WI38 (cell line): ENCODE measurements around the gene PTPRA.
"Not testable (repeated sequence)": the region's sequence is repeated elsewhere in the genome, so short reads cannot be mapped to it uniquely, and the experiment has no call there.

Experiments used
- H3K4me3 ChIP-seq: 2 replicates; pipeline ENCODE4 v1.5.1; 2011; ENCODE audit warnings: low read depth, mild to moderate bottlenecking, control low read depth, low read length
- CTCF ChIP-seq: IDR thresholded peaks from 2 replicates; pipeline ENCODE4 v1.5.1; 2012; ENCODE audit warnings: low read depth, mild to moderate bottlenecking, control low read depth, low read length

The PTPRA gene

DNA sequence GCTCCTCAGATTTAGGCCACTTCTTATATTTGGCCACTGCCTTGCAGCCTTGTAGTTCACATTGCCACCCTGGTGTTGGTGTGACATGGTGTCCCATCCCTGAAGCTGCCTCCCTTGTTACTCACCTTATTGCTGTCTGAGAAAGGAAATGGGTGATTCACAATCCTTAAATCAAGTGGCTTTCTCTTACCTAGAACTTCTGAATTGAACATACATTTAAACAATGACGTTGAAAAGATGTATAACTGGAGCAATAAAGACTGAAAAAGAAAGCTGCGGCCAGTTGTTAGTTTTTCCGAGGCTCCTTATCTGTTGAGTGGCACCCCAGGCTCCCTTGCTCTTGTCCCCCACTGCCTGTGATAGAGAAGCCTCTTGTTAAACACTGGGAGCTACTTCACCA lies 141.4 kb downstream of the PTPRA start:
- no peak overlapping the region for H3K4me3 ChIP-seq
- no peak for TF ChIP-seq CTCF

DNA sequence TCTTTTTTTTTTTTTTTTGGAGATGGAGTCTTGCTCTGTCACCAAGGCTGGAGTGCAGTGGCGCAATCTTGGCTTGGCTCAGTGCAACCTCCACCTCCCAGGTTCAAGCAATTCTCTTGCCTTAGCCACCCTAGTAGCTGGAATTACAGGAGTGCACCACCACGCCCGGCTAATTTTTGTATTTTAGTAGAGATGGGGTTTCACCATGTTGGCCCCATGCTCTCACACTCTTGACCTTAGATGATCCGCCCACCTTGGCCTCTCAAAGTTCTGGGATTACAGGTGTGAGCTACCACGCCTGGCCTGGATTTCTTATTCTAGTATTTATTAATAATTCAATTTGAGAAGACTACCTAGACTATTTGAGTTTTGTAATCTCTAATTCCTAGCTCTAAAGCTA lies 142.0 kb downstream of the PTPRA start:
- not testable (repeated sequence) for H3K4me3 ChIP-seq

- no peak for TF ChIP-seq CTCF
- no peak overlapping the region for H3K4me3 ChIP-seq
Measured at GRCh38 chr20:3021327-3021726, 148.0 kb downstream of the PTPRA start.

GRCh38 chr20:3021777-3022176 lies 148.5 kb downstream of the PTPRA start:
- H3K4me3 ChIP-seq, result no peak overlapping the region
- TF ChIP-seq CTCF, result no peak

- H3K4me3 ChIP-seq, result not testable (repeated sequence)
Measured at GRCh38 chr20:3022559-3023490, 149.5 kb downstream of the PTPRA start.

GRCh38 chr20:3027987-3028386 lies 154.7 kb downstream of the PTPRA start:
- TF ChIP-seq CTCF, result no peak

DNA sequence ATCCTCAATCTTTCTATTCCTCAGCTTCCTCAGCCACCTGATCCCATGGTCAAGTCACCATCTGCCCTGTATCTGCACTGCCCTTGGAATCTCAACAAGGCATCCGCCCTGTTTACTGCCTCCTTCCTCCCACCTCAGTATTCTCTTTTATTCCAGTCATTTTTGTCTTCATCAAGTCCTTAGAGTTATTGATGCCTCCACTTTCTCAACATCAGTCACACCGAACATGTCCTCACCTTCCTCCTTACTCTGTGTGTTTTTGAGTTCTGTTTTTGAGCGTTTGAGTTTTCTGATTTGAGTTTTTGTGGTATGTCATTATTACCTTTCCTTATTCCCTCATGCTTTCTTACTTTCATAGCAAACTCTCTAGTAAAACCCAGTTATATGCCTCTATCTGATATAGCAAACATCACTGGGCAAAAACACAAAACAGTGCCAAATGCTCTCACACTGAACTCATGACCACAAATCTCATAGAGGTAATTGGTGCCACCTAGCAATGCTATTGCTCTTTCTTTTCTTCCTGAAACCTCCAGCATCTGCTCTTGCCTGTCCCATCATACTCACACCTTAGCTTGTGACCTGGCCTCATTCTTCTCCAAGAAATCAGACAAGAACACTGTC lies 158.4 kb downstream of the PTPRA start:
- no peak for TF ChIP-seq CTCF
- no peak overlapping the region for H3K4me3 ChIP-seq

More at GRCh38 chr20:3027987-3028386, 154.7 kb downstream of the PTPRA start:
- no peak overlapping the region for H3K4me3 ChIP-seq

- no peak for TF ChIP-seq CTCF
Measured at GRCh38 chr20:3032624-3033023, 159.3 kb downstream of the PTPRA start.

More at GRCh38 chr20:3032624-3033023, 159.3 kb downstream of the PTPRA start:
- no peak overlapping the region for H3K4me3 ChIP-seq
